H1 (cell line): ENCODE measurements around the gene CACNA2D3. TPM values are rescaled to one million over a fixed set of nuclear protein-coding genes. Genes with fewer than 3 reads are reported as not detected.

ENCODE experiments used
- CTCF ChIA-PET: fragments of 300-600 bp; sonication (Branson Sonifier 250); formaldehyde crosslinking; loops from one replicate; lab custom pipeline; 2021; ENCODE audit not compliant: partially characterized antibody; lab: Charles Lee
- POLR2A ChIA-PET: fragments of 300-600 bp; sonication (Branson Sonifier 250); formaldehyde crosslinking; loops from one replicate; lab custom pipeline; 2021; ENCODE audit warnings: inconsistent platforms; ENCODE audit not compliant: partially characterized antibody; lab: Charles Lee
- DNase-seq, 2 experiments: peaks; one replicate each; pipeline versions ENCODE4 v3.0.0 to v3.0.0-alpha.2; 2010 to 2022; ENCODE audit warnings: low spot score in 2 of 2, low read depth in 1 of 2, mixed read lengths in 1 of 2
- FAIRE-seq: peaks from 2 replicates; lab custom pipeline; 2011; peaks lifted over from hg19 to GRCh38; lab: Jason Lieb, UNC
- H2AFZ ChIP-seq: 2 replicates; pipeline ENCODE4 v1.8.1; 2012; ENCODE audit warnings: low read length, inconsistent platforms
- H2AK5ac ChIP-seq: 2 replicates; pipeline ENCODE4 v1.6.1; 2013; ENCODE audit warnings: low read depth, low read length
- H2BK120ac ChIP-seq: replicated peaks from 2 replicates; pipeline ENCODE3; 2013; ENCODE audit warnings: low read depth, low read length, inconsistent platforms
- H2BK12ac ChIP-seq: 2 replicates; pipeline ENCODE4 v1.6.1; 2013; ENCODE audit warnings: low read depth, low read length
- H2BK15ac ChIP-seq: 2 replicates; pipeline ENCODE4 v1.6.1; 2013; ENCODE audit warnings: low read length
- H2BK20ac ChIP-seq: 2 replicates; pipeline ENCODE4 v1.6.1; 2013; ENCODE audit warnings: low read length
- H2BK5ac ChIP-seq: 2 replicates; pipeline ENCODE4 v1.6.1; 2013; ENCODE audit warnings: low read depth, low read length
- H3K14ac ChIP-seq: 2 replicates; pipeline ENCODE4 v1.6.1; 2013; ENCODE audit warnings: inconsistent platforms; ENCODE audit not compliant: insufficient read length
- H3K18ac ChIP-seq: 2 replicates; pipeline ENCODE4 v1.6.1; 2013; ENCODE audit warnings: low read length; ENCODE audit errors: extremely low read depth
- H3K23ac ChIP-seq: 2 replicates; pipeline ENCODE4 v1.6.1; 2013; ENCODE audit warnings: inconsistent platforms; ENCODE audit not compliant: insufficient read length
- H3K23me2 ChIP-seq: 2 replicates; pipeline ENCODE4 v1.6.1; 2013; ENCODE audit warnings: low read depth, low read length
- H3K27ac ChIP-seq: 2 replicates; pipeline ENCODE4 v1.6.1; 2011; ENCODE audit warnings: low read depth, low read length, inconsistent platforms
- H3K27me3 ChIP-seq, 4 experiments: replicated peaks in 1 of 4; 1 replicate in 1 of 4; 2 replicates in 3 of 4; pipeline versions ENCODE4 v1.6.1 to v1.8.1; 2011 to 2013; ENCODE audit warnings: low read length in 3 of 4, mild to moderate bottlenecking in 3 of 4, inconsistent platforms in 2 of 4, mixed read lengths in 2 of 4, moderate library complexity in 1 of 4; ENCODE audit not compliant: control insufficient read depth in 3 of 4, insufficient read depth in 3 of 4; ENCODE audit errors: extremely low read depth in 1 of 4
- H3K36me3 ChIP-seq, 4 experiments: 2 replicates each; pipeline versions ENCODE4 v1.6.1 to v1.8.1; 2011 to 2013; ENCODE audit warnings: mild to moderate bottlenecking in 4 of 4, low read length in 3 of 4, moderate library complexity in 2 of 4, control low read depth in 1 of 4, inconsistent platforms in 1 of 4; ENCODE audit not compliant: insufficient read depth in 4 of 4, control insufficient read depth in 2 of 4
- H3K4ac ChIP-seq: replicated peaks from 2 replicates; pipeline ENCODE3; 2013; ENCODE audit warnings: low read length, low read depth, mixed read lengths, inconsistent platforms; ENCODE audit not compliant: insufficient read length
- H3K4me1 ChIP-seq, 4 experiments: replicated peaks in 1 of 4; 1 replicate in 1 of 4; 2 replicates in 3 of 4; pipeline versions ENCODE4 v1.6.1 to v1.8.1; 2011 to 2013; ENCODE audit warnings: low read length in 3 of 4, inconsistent platforms in 2 of 4, mixed read lengths in 1 of 4; ENCODE audit not compliant: insufficient read depth in 4 of 4, control insufficient read depth in 3 of 4
- H3K4me2 ChIP-seq, 2 experiments: 2 replicates each; pipeline versions ENCODE4 v1.6.1 to v1.8.1; 2011 to 2013; ENCODE audit warnings: low read depth in 2 of 2, low read length in 2 of 2, control low read depth in 1 of 2, inconsistent platforms in 1 of 2, mild to moderate bottlenecking in 1 of 2; ENCODE audit not compliant: insufficient read depth in 1 of 2
- H3K4me3 ChIP-seq, 4 experiments: fragments of 200-600, 300-600 bp in 1 of 4; sonication (generic), shearing (Covaris generic), sonication (Bioruptor Twin) in 1 of 4; 2 replicates each; pipeline versions ENCODE4 v1.5.1 to v1.8.1; 2011 to 2016; ENCODE audit warnings: low read length in 4 of 4, low read depth in 3 of 4, control low read depth in 2 of 4, inconsistent platforms in 2 of 4, mild to moderate bottlenecking in 2 of 4, mixed read lengths in 1 of 4, moderate library complexity in 1 of 4; ENCODE audit not compliant: insufficient read depth in 2 of 4; ENCODE audit errors: extremely low read depth in 1 of 4
- H3K56ac ChIP-seq: replicated peaks from 2 replicates; pipeline ENCODE3; 2013; ENCODE audit warnings: low read depth, mild to moderate bottlenecking, mixed read lengths, low read length, inconsistent platforms; ENCODE audit not compliant: insufficient read length
- H3K79me1 ChIP-seq: 2 replicates; pipeline ENCODE4 v1.6.1; 2013; ENCODE audit warnings: low read depth, low read length, control low read depth
- H3K79me2 ChIP-seq, 2 experiments: 2 replicates each; pipeline versions ENCODE4 v1.6.1 to v1.8.1; 2012 to 2013; ENCODE audit warnings: low read length in 2 of 2, mild to moderate bottlenecking in 2 of 2, inconsistent platforms in 1 of 2; ENCODE audit not compliant: insufficient read depth in 2 of 2, control insufficient read depth in 1 of 2
- H3K9ac ChIP-seq, 4 experiments: replicated peaks in 1 of 4; 1 replicate in 1 of 4; 2 replicates in 3 of 4; pipeline versions ENCODE4 v1.6.1 to v1.8.1; 2011 to 2013; ENCODE audit warnings: low read depth in 3 of 4, low read length in 3 of 4, control low read depth in 2 of 4, mild to moderate bottlenecking in 2 of 4, moderate library complexity in 2 of 4, inconsistent platforms in 1 of 4; ENCODE audit errors: extremely low read depth in 1 of 4
- H3K9me3 ChIP-seq, 2 experiments: 2 replicates each; pipeline versions ENCODE4 v1.6.1 to v1.8.1; 2012 to 2013; ENCODE audit warnings: mild to moderate bottlenecking in 2 of 2, moderate library complexity in 2 of 2, control low read depth in 1 of 2, inconsistent platforms in 1 of 2, low read depth in 1 of 2, low read length in 1 of 2, mixed read lengths in 1 of 2; ENCODE audit not compliant: insufficient read depth in 2 of 2
- H4K20me1 ChIP-seq, 2 experiments: replicated peaks in 1 of 2; 2 replicates each; pipeline versions ENCODE3 to v1.8.1; 2011 to 2013; ENCODE audit warnings: inconsistent platforms in 2 of 2, low read length in 2 of 2, mild to moderate bottlenecking in 1 of 2; ENCODE audit not compliant: insufficient read depth in 2 of 2, control insufficient read depth in 1 of 2
- H4K5ac ChIP-seq: 2 replicates; pipeline ENCODE4 v1.6.1; 2013; ENCODE audit warnings: low read length, low read depth, mixed read lengths, inconsistent platforms; ENCODE audit not compliant: insufficient read length
- H4K8ac ChIP-seq: 2 replicates; pipeline ENCODE4 v1.8.0; 2013; ENCODE audit warnings: mild to moderate bottlenecking, moderate library complexity, low read length, inconsistent platforms; ENCODE audit not compliant: insufficient read depth; ENCODE audit errors: extremely low read depth
- H4K91ac ChIP-seq: replicated peaks from 2 replicates; pipeline ENCODE3; 2013; ENCODE audit warnings: low read length, mixed read lengths, inconsistent platforms; ENCODE audit not compliant: insufficient read length
- GTF2F1 ChIP-seq: IDR thresholded peaks from 2 replicates; pipeline ENCODE4 v1.6.1; 2012; ENCODE audit warnings: low read depth, low read length, improper control_type of control experiment, borderline replicate concordance
- JUND ChIP-seq: IDR thresholded peaks from 2 replicates; pipeline ENCODE4 v1.6.1; 2011; ENCODE audit warnings: mild to moderate bottlenecking, improper control_type of control experiment, low read length
- SRF ChIP-seq: IDR thresholded peaks from 2 replicates; pipeline ENCODE4 v1.6.1; 2011; ENCODE audit warnings: mild to moderate bottlenecking, low read depth, low read length, moderate library complexity
- TEAD4 ChIP-seq: IDR thresholded peaks from 2 replicates; pipeline ENCODE4 v1.6.1; 2012; ENCODE audit warnings: low read depth, low read length, inconsistent platforms, mixed read lengths
- WGBS, 2 experiments: shearing (Covaris generic) in 1 of 2; methylation state at CpG; one replicate each; pipeline versions ENCODE4 v1.1.6 to v1.1.7; 2013 to 2015; ENCODE audit warnings: low lambda C conversion rate in 2 of 2, mixed read lengths in 2 of 2, inconsistent platforms in 1 of 2, low coverage in 1 of 2, missing lambda C conversion rate in 1 of 2; ENCODE audit not compliant: insufficient replicate concordance in 2 of 2, insufficient coverage in 1 of 2, insufficient read length in 1 of 2; ENCODE audit errors: extremely low coverage in 1 of 2, missing lambda C conversion rate in 1 of 2; 5-methylcytosine and 5-hydroxymethylcytosine counted together
- polyA plus RNA-seq, 7 experiments: library from polyadenylated mRNA; depleted of rRNA in 3 of 7; stranded (reverse) in 5 of 7; unstranded in 2 of 7; fragments of >200 nt in 5 of 7; fragments of 200-250 nt in 2 of 7; gene quantifications; 1 replicate in 5 of 7; 2 replicates in 1 of 7; 4 replicates in 1 of 7; pipeline versions ENCODE4 v1.2.1 to v1.2.3, GENCODE V29; 2011 to 2013; ENCODE audit warnings: missing spikeins in 2 of 7, mixed read lengths in 2 of 7
- total RNA-seq: library from RNA; stranded (reverse); fragmentation: NEBNext Ultra II Directional; extraction: Animal tissue kit (Norgen Biotek cat#: 25700); gene quantifications from 2 replicates; pipeline ENCODE4 v1.2.1, GENCODE V29; 2021
- TF ChIP-seq, protein P1 (sequence below): IDR thresholded peaks from 2 replicates; pipeline ENCODE4 v1.6.1; 2012; ENCODE audit warnings: low read length, inconsistent platforms

Gene CACNA2D3
- total and polyA plus RNA-seq, 2 of the 8 experiments (the other 6 are each of a cell fraction or from before 2014, with no cell fraction given), result 1.5 to 1.8 TPM

DNA sequence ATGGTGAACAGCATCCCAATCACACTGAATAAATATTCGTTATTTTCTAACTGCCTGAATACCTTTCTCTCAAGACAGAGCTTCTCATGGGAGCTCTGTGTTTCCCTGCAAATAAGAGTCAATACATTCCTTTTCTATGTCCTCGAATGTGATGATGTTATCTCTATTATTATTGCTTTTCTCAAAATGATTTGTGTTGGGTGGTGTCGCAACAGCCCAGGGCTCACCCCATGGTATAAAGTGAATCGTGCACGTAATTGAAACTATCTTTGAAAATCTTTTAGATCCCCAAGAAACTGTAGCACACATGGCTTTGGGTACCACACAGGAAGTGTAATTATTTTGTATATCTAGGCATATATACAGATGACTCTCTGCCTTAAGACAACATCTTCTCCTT is 996.1 kb downstream of the CACNA2D3 start (continued):
- no peak for TF ChIP-seq TEAD4

DNA sequence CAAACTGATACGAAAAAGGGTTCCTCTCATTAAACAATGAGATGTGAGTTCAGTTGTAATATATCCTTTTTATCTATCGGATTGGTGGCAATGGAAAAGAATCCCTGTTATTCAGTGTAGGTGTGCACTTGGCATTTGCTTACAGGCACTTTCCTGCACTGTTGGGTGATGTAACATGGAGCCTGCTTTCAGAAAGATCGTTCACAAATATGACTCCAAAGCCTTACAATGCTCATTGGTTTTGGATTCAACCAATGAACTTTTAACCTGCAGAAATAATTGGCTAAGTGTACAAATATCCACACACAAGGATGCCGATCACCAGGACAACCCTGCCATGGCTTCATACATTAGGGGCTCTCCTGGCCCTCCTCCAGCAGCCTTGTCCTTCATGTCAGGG is 996.9 kb downstream of the CACNA2D3 start:
- Histone ChIP-seq H4K8ac (no peak overlapping the region), H3K79me1 (no peaks in the 10 kb centered on the region), H3K27me3 (no peaks in the 10 kb centered on the region), H3K4me3 (no peak overlapping the region), H2BK20ac (no peak overlapping the region), H2AFZ (no peak overlapping the region), H3K4ac (no peak overlapping the region), H4K20me1 (no peaks in the 10 kb centered on the region), H3K9ac (no peak overlapping the region), H2BK5ac (no peak overlapping the region), H3K36me3 (no peaks in the 10 kb centered on the region), H2AK5ac (no peak overlapping the region), H3K4me2 (no peak overlapping the region), H4K5ac (no peak overlapping the region), H3K9me3 (no peaks in the 10 kb centered on the region), H3K23me2 (no peaks in the 10 kb centered on the region), H3K27ac (no peak overlapping the region), H3K79me2 (no peaks in the 10 kb centered on the region), H3K23ac (no peak overlapping the region), H2BK12ac (no peak overlapping the region), H3K18ac (no peak overlapping the region), H3K56ac (no peak overlapping the region), H4K91ac (no peak overlapping the region), H2BK120ac (no peak overlapping the region), H2BK15ac (no peak overlapping the region), H3K14ac (no peak overlapping the region), H3K4me1 (no peaks in the 10 kb centered on the region)
- TF ChIP-seq GTF2F1 (no peak), JUND (no peak), SRF (no peak)
- TF ChIP-seq, protein P1, sequence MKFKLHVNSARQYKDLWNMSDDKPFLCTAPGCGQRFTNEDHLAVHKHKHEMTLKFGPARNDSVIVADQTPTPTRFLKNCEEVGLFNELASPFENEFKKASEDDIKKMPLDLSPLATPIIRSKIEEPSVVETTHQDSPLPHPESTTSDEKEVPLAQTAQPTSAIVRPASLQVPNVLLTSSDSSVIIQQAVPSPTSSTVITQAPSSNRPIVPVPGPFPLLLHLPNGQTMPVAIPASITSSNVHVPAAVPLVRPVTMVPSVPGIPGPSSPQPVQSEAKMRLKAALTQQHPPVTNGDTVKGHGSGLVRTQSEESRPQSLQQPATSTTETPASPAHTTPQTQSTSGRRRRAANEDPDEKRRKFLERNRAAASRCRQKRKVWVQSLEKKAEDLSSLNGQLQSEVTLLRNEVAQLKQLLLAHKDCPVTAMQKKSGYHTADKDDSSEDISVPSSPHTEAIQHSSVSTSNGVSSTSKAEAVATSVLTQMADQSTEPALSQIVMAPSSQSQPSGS, result no peak
- WGBS, 2 experiments, result 86% methylated on average over 4 of the region's 4 CpGs; no CpG with 5 or more reads in 1 of the 2 experiments
- ChIA-PET POLR2A (no interaction called here), CTCF (no interaction called here)
- FAIRE-seq (no peak), DNase-seq (no peak)
